Panc1 (cell line): ENCODE results near the gene EIPR1. TPM values are rescaled to one million over a fixed set of nuclear protein-coding genes. Genes with fewer than 3 reads are reported as not detected.

Source experiments
- ATAC-seq: fragments of 200-7000 bp; cut with Tn5 transposase; 2 replicates; pipeline ENCODE4 v1.9.1; 2020; ENCODE audit warnings: mild to moderate bottlenecking, moderate library complexity
- BruUV-seq: library from RNA; stranded (reverse); fragments of 400-500 nt; replicated peaks from 2 replicates; lab custom pipeline; 2021; lab: Mats Ljungman, UMichigan
- CTCF ChIA-PET: fragments of 300-600 bp; sonication (Branson Sonifier 250); formaldehyde crosslinking; loops from one replicate; lab custom pipeline; 2022; ENCODE audit warnings: antibody characterized with exemption; lab: Charles Lee
- POLR2A ChIA-PET: fragments of 300-600 bp; sonication (Branson Sonifier 250); formaldehyde crosslinking; loops from one replicate; lab custom pipeline; 2022; ENCODE audit warnings: antibody characterized with exemption; lab: Charles Lee
- DNase-seq: peaks from one replicate; pipeline ENCODE4 v3.0.0-alpha.2; 2010; ENCODE audit warnings: low read depth, low spot score
- H3K27ac ChIP-seq: 2 replicates; pipeline ENCODE4 v1.5.1; 2011; ENCODE audit warnings: mild to moderate bottlenecking, low read length, inconsistent platforms
- H3K27me3 ChIP-seq: fragments of 200-500 bp; sonication (Bioruptor generic); 2 replicates; pipeline ENCODE4 v1.6.0; 2014; ENCODE audit warnings: low read length, inconsistent platforms; ENCODE audit not compliant: control insufficient read depth, insufficient read depth
- H3K36me3 ChIP-seq: fragments of 200-500 bp; sonication (Bioruptor generic); 2 replicates; pipeline ENCODE4 v1.5.1; 2014; ENCODE audit warnings: inconsistent platforms, mild to moderate bottlenecking, low read length, moderate library complexity; ENCODE audit not compliant: control insufficient read depth, insufficient read depth
- H3K4me1 ChIP-seq: 2 replicates; pipeline ENCODE4 v1.5.1; 2011; ENCODE audit warnings: inconsistent platforms, mild to moderate bottlenecking, low read length, moderate library complexity; ENCODE audit not compliant: control insufficient read depth, insufficient read depth
- H3K4me3 ChIP-seq, 2 experiments: 2 replicates each; pipeline ENCODE4 v1.5.1; 2011 to 2012; ENCODE audit warnings: low read depth in 2 of 2, low read length in 2 of 2, mild to moderate bottlenecking in 2 of 2, inconsistent platforms in 1 of 2, moderate library complexity in 1 of 2
- H3K9me3 ChIP-seq: fragments of 200-500 bp; sonication (Bioruptor generic); 2 replicates; pipeline ENCODE4 v1.5.1; 2014; ENCODE audit warnings: low read depth, mild to moderate bottlenecking, inconsistent platforms, low read length, moderate library complexity; ENCODE audit not compliant: control insufficient read depth, insufficient read depth
- POLR2AphosphoS5 ChIP-seq: IDR thresholded peaks from 2 replicates; pipeline ENCODE4 v1.6.1; 2012; ENCODE audit warnings: mild to moderate bottlenecking, low read depth, low read length, moderate library complexity
- SIN3A ChIP-seq: IDR thresholded peaks from 2 replicates; pipeline ENCODE4 v1.6.1; 2012; ENCODE audit warnings: low read depth, mild to moderate bottlenecking, low read length, moderate library complexity, borderline replicate concordance; ENCODE audit not compliant: insufficient read depth
- TCF7L2 ChIP-seq: IDR thresholded peaks from 2 replicates; pipeline ENCODE4 v1.6.1; 2011; ENCODE audit warnings: mild to moderate bottlenecking, low read depth, low read length, inconsistent platforms
- in situ Hi-C: cut with HindIII; loops from 2 replicates; pipeline ENCODE4 v1.10.0; 2016; ENCODE audit warnings: low sequenced_read_pairs, low pct_unique_long_range_greater_than_20kb
- intact Hi-C: fragments of 100-400 bp; cut with micrococcal nuclease; formaldehyde crosslinking; loops from one replicate; pipeline ENCODE4 v1.10.0; 2022; ENCODE audit not compliant: unreplicated experiment
- total RNA-seq: library from RNA; stranded (reverse); gene quantifications from one replicate; pipeline ENCODE4 v1.2.1, GENCODE V29; 2021; ENCODE audit not compliant: unreplicated experiment
- TF ChIP-seq, protein P1 (sequence below), 2 experiments: IDR thresholded peaks; 2 replicates each; pipeline ENCODE4 v1.6.1; 2011 to 2012; ENCODE audit warnings: low read depth in 2 of 2, control low read depth in 1 of 2, low read length in 1 of 2, mild to moderate bottlenecking in 1 of 2, moderate library complexity in 1 of 2; ENCODE audit not compliant: insufficient read depth in 1 of 2
- TF ChIP-seq, protein P2 (sequence below): fragments of 450-650 bp; IDR thresholded peaks from 2 replicates; pipeline ENCODE4 v1.5.1; 2017; ENCODE audit warnings: mild to moderate bottlenecking

Gene EIPR1
- total RNA-seq, 1 experiment from 2014 or later: 26.7 TPM

DNA sequence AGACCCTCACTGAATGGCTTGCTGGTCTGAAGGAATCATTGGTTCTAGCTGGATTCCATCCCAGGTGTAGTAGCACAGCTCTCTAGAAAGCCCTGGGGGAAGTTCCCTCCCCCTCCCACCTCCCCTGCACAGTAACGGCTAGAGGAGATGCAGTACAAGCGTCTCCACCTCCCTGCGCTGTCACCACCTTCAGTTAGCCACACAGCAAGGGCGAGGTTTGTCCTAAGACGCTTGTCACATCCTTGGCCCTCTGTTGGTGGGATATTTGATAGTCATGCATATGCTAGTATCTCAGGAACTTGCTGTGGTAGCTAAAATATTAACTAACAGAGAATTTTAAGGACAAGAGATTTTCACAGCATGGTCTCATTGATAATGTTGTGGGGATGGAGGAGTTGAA, 21.2 kb upstream of the EIPR1 start:
- BruUV-seq: no TSS peak

DNA sequence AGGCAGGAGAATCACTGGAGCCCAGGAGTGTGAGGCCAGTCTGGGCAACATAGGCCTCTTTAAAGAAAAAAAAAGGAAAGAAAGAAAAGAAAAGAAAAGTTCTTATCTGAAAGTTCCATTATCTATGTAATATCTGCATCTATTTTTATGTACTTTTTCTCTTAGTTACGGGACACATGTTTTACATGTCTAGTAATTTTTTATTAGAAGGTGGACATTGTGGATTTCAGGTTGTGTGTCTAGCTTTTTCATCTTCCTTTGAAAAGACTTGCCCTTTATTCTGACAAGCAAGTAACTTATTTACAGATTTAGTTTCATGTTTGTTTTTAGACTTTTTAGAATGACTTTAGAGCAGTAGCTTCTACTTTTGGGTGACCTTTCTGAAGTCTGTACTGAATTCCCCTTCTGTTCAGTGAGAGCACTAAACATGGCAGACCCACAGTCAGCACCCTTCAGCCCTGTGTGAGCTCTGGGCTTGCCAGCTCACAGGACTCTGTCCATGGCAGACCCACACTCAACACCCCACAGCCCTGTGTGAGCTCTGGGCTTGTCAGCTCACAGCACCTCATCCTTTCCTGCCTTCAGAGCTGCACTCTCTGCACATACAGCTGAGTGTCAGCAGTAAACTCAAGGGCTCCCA, 19.4 kb upstream of the EIPR1 start:
- CTCF ChIA-PET: no interaction called here
- H3K27me3 ChIP-seq: no peaks in the 10 kb centered on the region
- POLR2A ChIA-PET: no interaction called here
- intact Hi-C loops: no loop called here
- no peak overlapping the region for H3K27ac ChIP-seq
- no peak for TF ChIP-seq TCF7L2
- TF ChIP-seq, protein P1, sequence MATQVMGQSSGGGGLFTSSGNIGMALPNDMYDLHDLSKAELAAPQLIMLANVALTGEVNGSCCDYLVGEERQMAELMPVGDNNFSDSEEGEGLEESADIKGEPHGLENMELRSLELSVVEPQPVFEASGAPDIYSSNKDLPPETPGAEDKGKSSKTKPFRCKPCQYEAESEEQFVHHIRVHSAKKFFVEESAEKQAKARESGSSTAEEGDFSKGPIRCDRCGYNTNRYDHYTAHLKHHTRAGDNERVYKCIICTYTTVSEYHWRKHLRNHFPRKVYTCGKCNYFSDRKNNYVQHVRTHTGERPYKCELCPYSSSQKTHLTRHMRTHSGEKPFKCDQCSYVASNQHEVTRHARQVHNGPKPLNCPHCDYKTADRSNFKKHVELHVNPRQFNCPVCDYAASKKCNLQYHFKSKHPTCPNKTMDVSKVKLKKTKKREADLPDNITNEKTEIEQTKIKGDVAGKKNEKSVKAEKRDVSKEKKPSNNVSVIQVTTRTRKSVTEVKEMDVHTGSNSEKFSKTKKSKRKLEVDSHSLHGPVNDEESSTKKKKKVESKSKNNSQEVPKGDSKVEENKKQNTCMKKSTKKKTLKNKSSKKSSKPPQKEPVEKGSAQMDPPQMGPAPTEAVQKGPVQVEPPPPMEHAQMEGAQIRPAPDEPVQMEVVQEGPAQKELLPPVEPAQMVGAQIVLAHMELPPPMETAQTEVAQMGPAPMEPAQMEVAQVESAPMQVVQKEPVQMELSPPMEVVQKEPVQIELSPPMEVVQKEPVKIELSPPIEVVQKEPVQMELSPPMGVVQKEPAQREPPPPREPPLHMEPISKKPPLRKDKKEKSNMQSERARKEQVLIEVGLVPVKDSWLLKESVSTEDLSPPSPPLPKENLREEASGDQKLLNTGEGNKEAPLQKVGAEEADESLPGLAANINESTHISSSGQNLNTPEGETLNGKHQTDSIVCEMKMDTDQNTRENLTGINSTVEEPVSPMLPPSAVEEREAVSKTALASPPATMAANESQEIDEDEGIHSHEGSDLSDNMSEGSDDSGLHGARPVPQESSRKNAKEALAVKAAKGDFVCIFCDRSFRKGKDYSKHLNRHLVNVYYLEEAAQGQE (IDR thresholded peaks at IDR 0.05; ENCODE audit: insufficient read depth in 1 of 2, low read depth in 2 of 2, low read length in 1 of 2): no peak
- TF ChIP-seq SIN3A: no peak
- no peak for TF ChIP-seq POLR2AphosphoS5
- TF ChIP-seq, protein P2, sequence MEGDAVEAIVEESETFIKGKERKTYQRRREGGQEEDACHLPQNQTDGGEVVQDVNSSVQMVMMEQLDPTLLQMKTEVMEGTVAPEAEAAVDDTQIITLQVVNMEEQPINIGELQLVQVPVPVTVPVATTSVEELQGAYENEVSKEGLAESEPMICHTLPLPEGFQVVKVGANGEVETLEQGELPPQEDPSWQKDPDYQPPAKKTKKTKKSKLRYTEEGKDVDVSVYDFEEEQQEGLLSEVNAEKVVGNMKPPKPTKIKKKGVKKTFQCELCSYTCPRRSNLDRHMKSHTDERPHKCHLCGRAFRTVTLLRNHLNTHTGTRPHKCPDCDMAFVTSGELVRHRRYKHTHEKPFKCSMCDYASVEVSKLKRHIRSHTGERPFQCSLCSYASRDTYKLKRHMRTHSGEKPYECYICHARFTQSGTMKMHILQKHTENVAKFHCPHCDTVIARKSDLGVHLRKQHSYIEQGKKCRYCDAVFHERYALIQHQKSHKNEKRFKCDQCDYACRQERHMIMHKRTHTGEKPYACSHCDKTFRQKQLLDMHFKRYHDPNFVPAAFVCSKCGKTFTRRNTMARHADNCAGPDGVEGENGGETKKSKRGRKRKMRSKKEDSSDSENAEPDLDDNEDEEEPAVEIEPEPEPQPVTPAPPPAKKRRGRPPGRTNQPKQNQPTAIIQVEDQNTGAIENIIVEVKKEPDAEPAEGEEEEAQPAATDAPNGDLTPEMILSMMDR: no peak
- DNase-seq (no peak), ATAC-seq (no peak)
- H3K4me3 ChIP-seq: no peak overlapping the region
- in situ Hi-C loops: no loop called here
- H3K36me3 ChIP-seq: no peaks in the 10 kb centered on the region
- BruUV-seq: no TSS peak
- peaks cover 10% of the 10 kb centered on the region for H3K9me3 ChIP-seq
- no peaks in the 10 kb centered on the region for H3K4me1 ChIP-seq

More for the DNA sequence above, 21.2 kb upstream of the EIPR1 start:
- H3K27ac ChIP-seq: no peak overlapping the region
- H3K4me1 ChIP-seq: no peaks in the 10 kb centered on the region
- in situ Hi-C loops: no loop called here
- TF ChIP-seq, protein P1 (IDR thresholded peaks at IDR 0.05; ENCODE audit: insufficient read depth in 1 of 2, low read depth in 2 of 2, low read length in 1 of 2): no peak
- TF ChIP-seq TCF7L2 (no peak), SIN3A (no peak), POLR2AphosphoS5 (no peak)
- TF ChIP-seq, protein P2: no peak
- POLR2A ChIA-PET: no interaction called here
- DNase-seq (no peak), ATAC-seq (no peak)
- H3K4me3 ChIP-seq: no peak overlapping the region
- no peaks in the 10 kb centered on the region for H3K27me3 ChIP-seq
- intact Hi-C loops: no loop called here
- H3K36me3 ChIP-seq: peaks cover 3% of the 10 kb centered on the region; the same call in 1 of the 2 replicates
- CTCF ChIA-PET: no interaction called here
- H3K9me3 ChIP-seq: peaks cover 10% of the 10 kb centered on the region
